ENCODE results near the gene ANKEF1. TPM values are rescaled to one million over a fixed set of nuclear protein-coding genes. Genes with fewer than 3 reads are reported as not detected.
A peak's percentile ranks its signal among the peaks of the same experiment; 100 is the strongest.

The ANKEF1 gene
- total RNA-seq, 1 experiment from 2014 or later: 8.3 TPM

DNA sequence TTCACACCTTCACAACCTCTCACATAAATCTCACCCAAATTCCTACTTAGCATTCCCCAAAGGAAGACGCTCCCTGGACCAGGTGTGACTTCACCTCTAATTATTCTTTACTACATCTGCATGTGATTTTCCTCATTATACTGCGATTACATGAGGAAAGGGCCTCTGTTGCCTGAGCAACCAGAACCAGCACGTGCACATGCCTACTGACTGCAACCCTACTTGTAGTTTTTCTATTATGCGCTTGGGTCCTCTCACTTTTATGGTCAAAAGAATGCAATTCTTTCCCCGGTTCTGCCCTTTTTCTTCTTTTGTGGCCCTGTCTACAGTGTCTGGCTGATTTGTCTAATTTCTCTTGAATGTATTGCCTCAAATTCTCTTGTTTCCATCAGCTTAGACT lies 20.4 kb upstream of the ANKEF1 start:
- H3K4me1 Mint-ChIP-seq: no peaks in the 10 kb centered on the region
- Histone ChIP-seq H4K91ac (ENCODE audit: insufficient read length, low read depth, low read length) (no peak overlapping the region), H3K27me3 (ENCODE audit: insufficient read depth, low read length) (no peaks in the 10 kb centered on the region), H4K20me1 (ENCODE audit: control insufficient read depth, insufficient read depth, insufficient read length) (no peaks in the 10 kb centered on the region), H2BK120ac (ENCODE audit: low read depth, low read length, poor library complexity, severe bottlenecking) (no peak overlapping the region), H3K9ac (ENCODE audit: extremely low read depth, insufficient read length, low read length) (no peak overlapping the region), H2BK12ac (ENCODE audit: insufficient read length, low read depth, low read length) (no peak overlapping the region), H3K27ac (ENCODE audit: insufficient read length, low read depth, low read length) (no peak overlapping the region), H2BK5ac (ENCODE audit: insufficient read length, low read length) (no peak overlapping the region), H3T11ph (ENCODE audit: low read length) (no peak overlapping the region), H2BK15ac (ENCODE audit: low read depth, low read length) (no peak overlapping the region), H3K79me1 (ENCODE audit: insufficient read depth, low read depth, low read length, poor library complexity, severe bottlenecking) (no peaks in the 10 kb centered on the region), H3K4me1 (ENCODE audit: insufficient read depth, low read length) (no peaks in the 10 kb centered on the region), H3K4ac (ENCODE audit: low read depth, low read length) (no peak overlapping the region), H3K56ac (ENCODE audit: insufficient read length, low read depth, low read length) (no peak overlapping the region), H3K18ac (ENCODE audit: insufficient read length, low read depth, low read length) (no peak overlapping the region), H3K4me2 (ENCODE audit: insufficient read depth, insufficient read length, low read length) (no peak overlapping the region), H2AFZ (ENCODE audit: low read length) (no peak overlapping the region), H4K5ac (ENCODE audit: insufficient read length, low read depth, low read length) (no peak overlapping the region), H3K79me2 (ENCODE audit: insufficient read depth, low read length) (no peaks in the 10 kb centered on the region), H3K9me3 (ENCODE audit: control insufficient read depth, low read depth, low read length) (no peaks in the 10 kb centered on the region), H2BK20ac (ENCODE audit: low read depth, low read length, poor library complexity, severe bottlenecking) (no peak overlapping the region), H3K14ac (ENCODE audit: insufficient read depth, low read length) (no peak overlapping the region), H4K8ac (replicated peaks; ENCODE audit: insufficient read length, low read depth, low read length) (no peak overlapping the region), H2AK5ac (ENCODE audit: insufficient read length, low read length) (no peak overlapping the region), H3K23me2 (ENCODE audit: insufficient read length, low read depth, low read length, poor library complexity, severe bottlenecking) (no peaks in the 10 kb centered on the region), H3K23ac (ENCODE audit: insufficient read length, low read depth, low read length) (no peak overlapping the region)
- H3K9me3 Mint-ChIP-seq: no peaks in the 10 kb centered on the region
- DNase-seq: no peak
- no CpG with 5 or more reads among the region's 5 CpGs for WGBS (ENCODE audit: extremely low coverage, insufficient read length, low lambda C conversion rate)
- TF ChIP-seq, protein P1, sequence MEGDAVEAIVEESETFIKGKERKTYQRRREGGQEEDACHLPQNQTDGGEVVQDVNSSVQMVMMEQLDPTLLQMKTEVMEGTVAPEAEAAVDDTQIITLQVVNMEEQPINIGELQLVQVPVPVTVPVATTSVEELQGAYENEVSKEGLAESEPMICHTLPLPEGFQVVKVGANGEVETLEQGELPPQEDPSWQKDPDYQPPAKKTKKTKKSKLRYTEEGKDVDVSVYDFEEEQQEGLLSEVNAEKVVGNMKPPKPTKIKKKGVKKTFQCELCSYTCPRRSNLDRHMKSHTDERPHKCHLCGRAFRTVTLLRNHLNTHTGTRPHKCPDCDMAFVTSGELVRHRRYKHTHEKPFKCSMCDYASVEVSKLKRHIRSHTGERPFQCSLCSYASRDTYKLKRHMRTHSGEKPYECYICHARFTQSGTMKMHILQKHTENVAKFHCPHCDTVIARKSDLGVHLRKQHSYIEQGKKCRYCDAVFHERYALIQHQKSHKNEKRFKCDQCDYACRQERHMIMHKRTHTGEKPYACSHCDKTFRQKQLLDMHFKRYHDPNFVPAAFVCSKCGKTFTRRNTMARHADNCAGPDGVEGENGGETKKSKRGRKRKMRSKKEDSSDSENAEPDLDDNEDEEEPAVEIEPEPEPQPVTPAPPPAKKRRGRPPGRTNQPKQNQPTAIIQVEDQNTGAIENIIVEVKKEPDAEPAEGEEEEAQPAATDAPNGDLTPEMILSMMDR (conservative IDR thresholded peaks at IDR 0.05): no peak
- no peak overlapping the region for H3K4me3 Mint-ChIP-seq
- H3K36me3 Mint-ChIP-seq (ENCODE audit: insufficient read depth in 1 of 3, low read depth in 3 of 3): no peaks in the 10 kb centered on the region
- H3K27ac Mint-ChIP-seq: 0 out of 7 replicates have a peak overlapping the region, but pooled peaks of 1 of the 3 experiments have one; percentile 27
- no peaks in the 10 kb centered on the region for H3K27me3 Mint-ChIP-seq (ENCODE audit: low read depth)

All from H9 (cell line).